DMS 273 (cell line): ENCODE results near the gene FAM9B.
"Not testable (repeated sequence)": the region's sequence is repeated elsewhere in the genome, so short reads cannot be mapped to it uniquely, and the experiment has no call there.

Experiments used
- DNase-seq: peaks from one replicate; lab custom pipeline; 2025; ENCODE audit not compliant: unreplicated experiment; lab: John Stamatoyannopoulos, UW

Gene FAM9B

DNA sequence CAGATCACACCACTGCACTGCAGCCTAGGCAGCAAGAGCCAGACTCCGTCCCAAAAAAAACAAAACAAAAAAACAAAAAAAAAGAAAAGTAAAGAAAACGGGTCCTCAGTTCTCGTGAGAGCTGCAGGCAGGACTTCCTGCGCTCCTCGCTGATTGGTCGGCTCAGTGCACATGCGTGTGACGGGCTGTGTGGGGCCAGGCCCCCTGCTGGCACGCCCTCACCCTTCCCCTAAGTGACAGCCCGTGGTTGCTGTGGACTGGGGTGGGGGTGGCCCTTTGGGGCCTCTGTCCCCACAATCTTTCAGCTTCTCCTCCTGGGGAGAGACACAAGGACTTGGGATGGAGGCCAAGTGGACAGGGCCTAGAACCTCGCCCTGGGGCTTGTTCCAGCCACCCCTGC is at the start of gene FAM9B:
TSS of gene FAM9B (minus strand) at position 139 of the 400 bp plus-strand sequence. CDS start 1,141 bp downstream, outside the sequence.
- DNase-seq = no peak

DNA sequence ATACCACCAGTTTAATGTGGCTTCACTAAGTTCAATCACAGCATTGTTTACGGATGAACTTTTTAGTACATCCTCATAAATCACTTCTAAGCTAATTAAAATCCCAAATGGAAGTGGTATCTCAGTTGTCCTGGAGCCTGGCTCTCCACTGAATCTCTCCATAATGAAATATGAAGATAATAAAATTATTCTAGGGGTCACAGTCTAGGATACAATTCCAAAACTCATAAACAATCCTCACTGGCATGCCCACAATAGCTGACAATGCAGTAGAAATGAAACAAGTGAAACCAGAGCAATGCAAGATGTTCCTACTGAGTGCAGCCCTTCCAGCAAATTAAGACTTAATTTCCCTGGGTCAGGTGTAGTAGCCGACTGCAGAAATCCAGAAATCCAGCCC is 47.3 kb upstream of the FAM9B start:
- no peak for DNase-seq

DNA sequence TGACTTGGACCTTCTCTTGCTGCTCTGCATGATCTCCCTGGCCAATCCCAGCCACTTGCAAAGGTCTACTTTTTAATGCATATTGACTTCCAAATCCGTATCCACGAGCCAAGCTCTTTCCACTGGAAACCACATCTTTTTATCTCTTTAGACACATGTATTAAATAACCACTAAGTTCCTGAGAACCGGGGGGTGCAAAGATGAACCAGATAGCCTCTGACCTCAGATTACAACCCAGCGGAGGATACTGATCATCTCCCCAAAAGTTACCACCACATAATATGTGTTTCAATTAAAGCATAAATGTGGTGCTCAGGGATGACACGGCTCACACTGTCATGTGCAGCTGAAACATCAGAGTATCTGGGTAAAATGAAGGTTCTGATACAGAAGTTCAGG is 40.4 kb upstream of the FAM9B start:
- no peak for DNase-seq

DNA sequence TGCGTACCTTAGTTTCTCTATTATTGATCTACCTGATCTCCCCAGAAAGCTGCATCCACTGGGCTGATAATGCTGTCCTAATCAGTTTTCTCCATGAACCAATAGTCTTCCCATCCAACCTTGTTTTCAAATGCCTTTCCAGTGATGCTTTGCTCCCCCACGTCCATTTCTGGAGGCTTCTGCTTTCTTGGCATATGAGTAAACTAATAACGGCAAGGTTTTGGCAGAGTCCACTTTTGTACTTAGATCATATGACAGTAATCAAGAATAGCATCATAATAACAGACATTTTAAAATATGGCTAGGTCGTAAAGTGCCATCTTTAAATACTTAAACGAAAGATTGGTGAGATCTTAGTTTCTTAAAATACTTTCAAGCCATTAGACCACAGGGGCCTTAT is 38.4 kb upstream of the FAM9B start:
- DNase-seq = no peak

DNA sequence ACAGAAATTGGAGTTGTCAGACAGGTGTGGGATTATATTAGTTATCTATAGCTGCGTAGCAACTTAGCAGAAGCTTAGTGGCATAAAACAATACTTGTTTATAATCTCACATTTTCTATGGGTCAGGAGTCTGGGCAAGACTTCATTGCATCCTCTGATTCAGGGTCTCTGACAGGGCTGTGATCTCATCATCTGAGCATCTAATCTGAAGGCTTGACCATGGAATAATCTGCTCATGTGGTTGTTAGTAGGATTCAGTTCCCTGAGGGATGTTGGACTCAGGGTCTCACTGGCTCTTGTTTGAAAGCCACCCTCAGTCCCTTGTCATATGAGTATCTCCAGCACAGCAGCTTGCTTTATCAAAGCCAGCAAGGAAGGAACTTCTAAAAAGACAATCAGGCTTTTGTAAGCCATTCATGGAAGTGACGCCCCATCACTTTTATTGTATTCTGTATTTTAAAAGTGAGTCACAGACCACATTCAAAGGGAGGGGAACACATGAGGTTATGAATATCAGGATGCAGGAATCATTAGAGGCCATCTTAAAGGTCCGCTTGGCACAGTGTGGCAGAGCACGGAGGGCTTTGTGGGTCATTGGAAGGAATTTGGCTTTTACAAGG is 37.2 kb upstream of the FAM9B start:
- DNase-seq = no peak

DNA sequence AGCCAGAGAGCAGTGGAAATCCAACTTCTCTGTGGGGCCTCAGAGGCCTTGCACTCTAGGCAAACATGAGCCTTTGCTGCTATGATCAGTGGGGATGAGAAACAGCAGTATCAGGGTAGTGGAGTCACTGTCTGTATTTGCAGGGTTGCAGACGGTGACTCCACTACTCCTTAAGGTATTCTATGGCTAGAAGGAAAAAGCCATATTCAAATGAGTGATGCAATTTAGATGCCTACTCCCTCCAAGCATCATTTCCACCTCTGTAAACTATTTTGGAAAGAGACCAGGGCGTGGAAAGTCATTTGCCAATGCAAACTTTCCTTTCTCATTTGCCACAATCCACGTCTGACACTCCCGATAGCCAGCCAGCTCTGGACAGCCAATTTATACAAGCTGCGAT is 35.6 kb upstream of the FAM9B start:
- no peak for DNase-seq

DNA sequence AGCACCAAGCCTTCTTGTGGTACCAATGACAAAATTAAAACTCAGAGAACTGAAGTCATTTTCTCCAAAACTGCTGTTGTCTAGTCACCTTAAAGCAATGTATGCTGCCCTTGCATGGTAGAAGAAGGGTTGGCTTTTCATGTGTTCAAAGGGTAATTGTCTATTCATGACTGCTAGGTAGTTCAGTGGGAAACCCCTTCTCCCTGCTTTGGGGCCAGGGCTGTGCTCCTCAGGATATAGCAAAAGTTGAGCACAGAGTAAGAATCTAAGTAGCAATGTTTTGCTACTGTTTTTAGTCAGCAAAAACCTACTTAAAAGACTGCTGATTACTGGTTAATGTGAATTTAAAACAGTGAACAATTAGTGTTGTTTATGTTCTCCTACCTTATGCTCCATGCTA is 30.8 kb upstream of the FAM9B start:
- DNase-seq = no peak

DNA sequence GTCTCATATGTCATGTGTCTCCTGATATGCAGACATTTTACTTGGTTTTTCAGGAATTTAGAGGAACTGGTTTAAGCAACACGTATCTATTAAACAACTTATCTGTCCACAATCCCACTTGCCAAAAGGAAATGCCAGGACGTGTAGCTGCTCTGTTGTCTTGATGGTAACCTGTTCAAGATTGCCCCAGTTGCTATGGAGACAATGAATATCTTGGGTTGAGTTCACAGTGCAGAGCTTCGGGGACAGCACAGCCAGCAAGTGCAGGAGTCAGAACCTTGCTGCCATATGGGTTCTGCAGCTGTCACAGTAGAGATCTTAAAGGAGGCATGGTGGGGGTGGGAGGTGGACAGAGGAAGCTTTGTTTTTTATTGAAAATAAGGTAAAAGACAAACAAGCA is 28.7 kb upstream of the FAM9B start:
- peak; percentile 90 for DNase-seq

DNA sequence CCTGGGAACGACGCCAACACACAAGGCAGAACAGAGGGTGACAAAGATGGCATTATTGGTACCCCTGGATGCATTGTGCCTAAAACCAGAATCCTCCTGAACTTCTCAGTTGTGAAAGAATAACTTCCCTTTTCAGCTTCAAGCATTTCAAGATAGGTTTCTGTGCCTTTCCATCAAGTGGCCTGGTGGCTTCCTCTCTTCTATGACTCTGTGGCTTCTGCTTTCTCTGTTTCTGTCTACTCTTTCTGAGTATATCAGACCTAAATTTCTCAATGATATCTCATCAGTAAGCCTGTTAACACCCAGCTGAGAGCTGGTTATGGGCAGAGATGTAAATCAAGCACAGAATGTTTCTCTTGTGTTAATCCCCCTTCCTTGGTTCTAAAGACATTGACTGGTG is 21.4 kb upstream of the FAM9B start:
- no peak for DNase-seq

DNA sequence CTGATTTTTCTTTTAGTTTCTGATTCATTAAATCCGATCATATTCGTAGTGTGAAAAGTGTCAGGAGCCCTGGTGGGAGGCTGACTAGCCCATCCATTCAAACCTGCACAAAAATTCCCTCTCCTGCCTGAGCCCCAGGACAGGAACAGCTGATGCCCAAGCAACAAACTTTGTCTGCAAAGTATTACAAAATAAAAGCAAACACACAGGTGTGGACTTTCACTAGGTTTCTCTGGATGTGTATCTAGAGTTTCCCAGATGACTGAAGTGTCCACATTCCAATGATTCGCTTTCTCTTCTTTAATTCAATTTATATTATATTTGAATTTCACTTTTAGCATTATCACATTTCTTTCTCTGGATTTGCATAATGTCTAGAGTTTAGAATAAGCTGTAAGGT is 18.2 kb upstream of the FAM9B start:
- DNase-seq = no peak

DNA sequence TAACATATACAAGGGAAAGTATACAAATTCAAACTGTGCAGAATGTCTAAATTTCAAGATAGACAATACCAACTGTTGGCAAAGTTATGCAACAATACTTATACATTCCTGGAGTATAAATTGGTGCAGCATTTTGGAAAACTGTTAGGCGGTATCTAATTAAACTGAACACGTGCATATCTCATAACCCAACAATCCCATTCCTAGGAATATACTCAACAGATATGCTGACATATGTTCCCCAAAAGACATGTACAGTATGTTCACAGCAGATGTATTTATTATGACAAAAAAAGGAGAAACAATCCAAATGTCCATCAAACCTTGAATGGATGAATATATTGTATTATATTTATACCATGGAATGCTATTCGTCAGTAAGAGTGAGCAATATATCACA is 16.4 kb upstream of the FAM9B start:
- no peak for DNase-seq

DNA sequence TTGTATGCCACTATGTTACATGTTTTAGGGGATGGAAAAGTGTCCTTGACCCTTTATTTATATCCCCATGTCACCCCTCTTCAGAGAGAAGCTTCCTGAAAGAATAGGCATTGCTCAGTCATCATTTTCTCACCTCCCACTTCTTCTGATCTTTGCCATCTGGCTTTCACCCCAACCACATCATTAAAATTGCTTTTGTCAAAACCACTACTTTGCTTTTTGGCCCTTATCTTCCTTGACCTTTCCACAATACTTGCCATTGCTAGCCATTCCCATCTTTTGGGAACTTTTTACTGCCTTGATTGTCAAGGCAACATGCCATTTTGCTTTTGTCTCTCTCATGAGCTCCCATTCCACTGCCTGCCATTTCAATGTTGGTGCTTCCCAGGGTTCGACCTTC is 14.9 kb upstream of the FAM9B start:
- DNase-seq = no peak

DNA sequence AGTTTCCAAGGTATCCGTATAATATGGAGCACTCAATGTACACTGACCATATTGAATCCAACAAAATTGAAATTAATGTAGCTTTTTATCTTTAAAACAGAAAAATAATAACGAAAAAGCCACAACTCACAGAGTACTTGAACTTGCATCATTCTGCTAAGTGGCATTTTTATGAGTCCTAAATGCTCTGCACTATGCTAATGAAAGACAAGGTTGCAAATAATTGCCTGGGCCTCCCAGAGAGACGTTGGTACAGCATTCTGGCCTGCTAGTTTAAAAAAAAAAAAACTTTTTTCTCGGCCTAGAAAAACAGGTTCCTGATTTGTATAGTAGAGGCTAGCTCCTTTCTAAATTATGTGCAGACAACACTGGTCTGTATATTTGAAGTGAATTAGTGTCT is 4.3 kb upstream of the FAM9B start:
- DNase-seq = no peak

DNA sequence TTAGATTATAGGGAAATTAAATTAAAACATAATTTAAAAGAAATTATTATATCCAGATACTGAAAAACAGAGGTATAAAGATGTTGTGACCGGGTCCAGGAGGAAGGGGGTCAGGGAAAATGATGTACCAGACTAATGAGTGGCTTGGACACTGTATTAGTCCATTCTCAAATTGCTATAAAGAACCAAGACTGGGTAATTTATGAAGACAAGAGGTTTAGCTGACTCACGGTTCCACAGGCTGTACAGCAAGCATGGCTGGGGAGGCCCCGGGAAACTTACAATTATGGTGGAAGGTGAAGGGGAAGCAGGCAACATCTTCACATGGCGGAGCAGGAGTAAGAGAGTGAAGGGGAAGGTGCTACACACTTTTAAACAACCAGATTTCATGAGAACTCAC is 3.4 kb upstream of the FAM9B start:
- no peak for DNase-seq

DNA sequence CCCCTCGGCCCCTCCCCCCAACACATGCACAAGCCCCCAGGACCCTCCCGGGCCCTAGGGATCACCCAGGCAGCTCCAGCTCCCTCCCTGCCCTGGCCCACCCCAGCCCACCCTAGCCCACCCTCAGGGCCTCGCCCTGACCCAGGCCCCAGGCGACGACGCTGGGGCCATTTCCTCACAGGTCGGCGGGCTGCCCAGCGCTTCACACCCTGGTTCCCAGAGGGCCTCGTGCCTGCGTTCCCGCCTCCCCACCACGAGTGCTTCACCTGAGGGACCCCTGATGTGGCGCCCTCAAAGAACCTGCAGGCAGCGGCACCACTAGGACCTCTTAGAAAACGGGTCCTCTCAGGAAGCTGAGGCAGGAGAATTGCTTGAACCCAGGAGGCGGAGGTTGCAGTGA is 341 bp downstream of the FAM9B start:
- no peak for DNase-seq

DNA sequence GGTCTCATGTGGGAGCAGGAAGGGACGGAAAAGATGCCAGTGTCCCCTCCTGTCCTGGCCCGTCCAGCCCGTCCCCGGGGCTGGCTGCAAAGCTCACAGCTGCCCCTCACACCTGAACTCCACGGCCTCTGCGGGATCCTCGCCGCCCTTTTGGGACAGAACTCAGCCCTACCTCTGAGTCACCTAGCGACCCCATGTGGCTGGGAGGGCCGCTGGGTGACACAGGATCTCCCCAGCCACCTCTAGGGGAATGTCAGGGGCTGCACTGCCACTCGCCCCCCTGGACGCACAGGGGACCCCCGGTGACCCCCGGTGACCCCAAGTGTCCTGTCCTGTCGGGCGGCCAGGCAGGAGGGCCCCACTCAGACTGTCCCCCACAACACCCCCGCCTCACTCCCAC is 748 bp downstream of the FAM9B start:
- no peak for DNase-seq

DNA sequence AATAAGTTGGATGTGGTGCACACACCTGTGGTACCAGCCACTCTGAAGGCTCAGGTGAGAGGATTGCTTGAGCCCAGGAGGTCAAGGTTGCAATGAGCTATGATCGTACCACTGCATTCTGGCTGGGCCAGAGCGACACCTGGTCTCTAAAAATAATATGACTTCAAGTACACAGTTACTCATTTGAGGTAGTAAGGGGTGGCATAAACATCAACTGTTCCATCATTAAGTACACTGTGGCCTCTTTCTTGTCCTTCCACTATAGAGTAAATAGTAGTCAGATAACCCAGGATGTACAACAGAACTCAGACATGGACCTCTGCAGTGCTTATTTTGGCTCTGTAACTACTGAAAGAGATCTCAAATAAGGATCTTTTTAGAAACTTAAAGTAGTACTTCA is 10.6 kb downstream of the FAM9B start:
- DNase-seq = no peak

DNA sequence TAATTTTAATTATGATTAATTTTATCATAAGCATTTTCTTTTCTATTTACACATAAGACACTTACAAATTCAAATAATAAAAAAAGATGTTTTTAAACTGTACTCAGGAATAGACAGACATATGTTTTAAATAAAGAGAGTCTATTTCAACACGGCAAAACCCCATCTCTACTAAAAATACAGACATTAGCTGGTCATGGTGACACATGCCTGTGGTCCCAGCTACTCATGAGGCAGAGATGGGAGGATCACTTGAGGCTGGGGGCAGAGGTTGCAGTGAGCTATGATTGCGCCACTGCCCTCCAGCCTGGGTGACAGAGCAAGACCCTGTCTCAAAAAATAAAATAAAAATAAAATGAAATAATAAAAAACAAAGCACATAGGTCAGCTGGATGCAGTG is 14.8 kb downstream of the FAM9B start:
- no peak for DNase-seq

DNA sequence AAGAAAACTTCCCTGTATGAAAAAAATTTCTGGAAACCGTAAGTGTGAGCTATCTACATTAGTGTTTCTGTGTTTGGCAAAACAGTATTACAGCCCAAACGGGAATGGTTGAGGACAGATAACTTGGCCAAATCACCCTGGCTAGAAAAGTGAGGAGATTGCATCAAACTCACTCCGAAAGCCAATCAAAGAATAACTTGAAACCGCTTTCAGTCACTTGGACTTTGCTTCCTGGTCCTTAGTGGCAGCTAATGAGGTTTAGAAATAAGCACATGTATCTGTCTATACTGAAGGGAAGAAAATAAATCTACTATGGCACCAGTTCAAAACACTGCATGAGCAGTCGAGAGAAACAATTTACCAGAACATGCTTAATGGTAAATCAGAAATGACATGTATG is 15.6 kb downstream of the FAM9B start:
- not testable (repeated sequence) for DNase-seq

DNA sequence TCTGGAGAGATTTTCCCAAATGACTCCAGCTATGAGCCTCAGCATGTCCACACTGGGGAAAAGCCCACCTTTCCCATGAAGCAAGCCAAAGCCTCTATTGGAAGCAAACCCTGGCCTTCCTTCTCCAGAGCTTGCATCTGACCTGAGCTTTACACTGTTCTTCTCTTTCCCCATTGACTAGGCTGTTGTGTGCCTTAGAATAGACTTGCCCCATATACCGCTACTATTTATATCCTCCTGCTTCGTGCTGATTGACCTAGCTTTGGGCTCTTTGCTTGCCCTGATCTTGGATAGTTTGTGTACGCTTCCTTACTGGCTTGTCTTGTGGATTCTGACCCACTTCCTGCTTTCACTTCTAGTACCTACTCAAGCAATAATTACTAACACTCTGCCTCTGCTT is 30.9 kb downstream of the FAM9B start:
- DNase-seq = no peak

DNA sequence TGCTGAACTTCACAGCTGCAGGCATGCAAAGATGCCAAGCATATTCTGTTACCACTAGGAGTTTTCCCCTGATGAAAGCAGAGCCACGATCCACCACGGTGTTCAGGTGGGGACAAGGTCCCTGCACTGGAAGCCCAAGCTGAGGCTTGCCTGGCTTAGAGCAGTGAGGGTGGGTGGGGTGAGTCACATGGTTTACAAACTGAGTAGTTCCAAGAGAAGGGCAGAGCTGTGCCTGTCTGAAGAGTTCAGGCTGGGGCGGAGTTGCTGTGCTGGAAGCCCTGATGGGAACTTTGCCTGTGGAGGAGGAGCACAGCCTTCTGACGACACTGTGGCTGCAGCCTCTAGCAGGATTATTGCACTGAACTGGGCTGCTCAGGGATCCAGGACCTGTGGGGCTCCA is 45.5 kb downstream of the FAM9B start:
- peak; percentile 7 for DNase-seq

DNA sequence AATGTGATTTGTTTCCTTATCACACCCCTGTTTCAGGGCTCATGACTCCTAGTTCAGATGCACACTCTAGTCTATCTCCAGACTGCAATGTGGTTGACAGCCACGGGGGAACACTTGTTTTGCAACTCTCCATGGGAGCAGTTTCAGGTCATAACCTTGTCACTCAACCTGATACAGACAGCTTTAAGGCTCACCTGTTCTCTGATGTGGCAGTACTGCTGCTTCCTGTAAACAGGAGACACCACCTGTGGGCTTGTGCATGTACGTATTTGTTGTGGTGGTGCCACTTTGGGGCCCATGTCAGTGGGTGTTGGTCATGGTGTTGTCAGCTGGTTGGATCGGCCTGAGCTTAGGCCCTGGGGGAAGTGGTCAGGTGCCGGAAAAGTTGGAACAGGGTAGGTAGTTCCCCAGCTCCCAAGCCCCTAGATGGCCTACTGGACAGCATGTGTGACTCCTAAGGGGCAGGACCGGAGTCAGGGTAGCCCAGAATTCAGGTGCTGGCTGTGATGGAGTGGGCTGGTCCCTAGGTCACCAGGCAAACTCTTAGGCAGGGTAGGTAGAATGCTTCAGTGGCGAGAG is 46.2 kb downstream of the FAM9B start:
- DNase-seq = no peak

DNA sequence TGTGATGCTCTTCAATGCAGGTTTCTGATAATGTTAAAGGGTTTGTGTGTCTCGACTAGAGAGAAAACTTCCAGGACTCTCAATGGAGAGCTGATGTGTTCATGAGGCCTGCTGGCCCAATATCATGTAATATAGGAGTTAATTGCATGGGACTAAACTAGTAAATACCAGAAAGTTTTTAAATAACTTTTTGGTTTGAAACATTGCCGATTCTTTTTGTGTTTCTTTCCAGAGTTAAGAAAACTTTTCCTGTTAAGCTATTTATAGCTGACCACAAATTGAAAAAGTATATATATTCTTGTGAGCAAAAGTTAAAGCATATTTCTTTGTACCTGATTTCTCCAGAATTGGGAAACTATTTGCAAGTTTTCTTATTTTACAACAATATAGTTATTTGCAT is 49.7 kb downstream of the FAM9B start:
- no peak for DNase-seq
